ENCODE data around the gene DNAAF6.
"Not testable (repeated sequence)": the region's sequence is repeated elsewhere in the genome, so short reads cannot be mapped to it uniquely, and the experiment has no call there.

Gene DNAAF6

DNA sequence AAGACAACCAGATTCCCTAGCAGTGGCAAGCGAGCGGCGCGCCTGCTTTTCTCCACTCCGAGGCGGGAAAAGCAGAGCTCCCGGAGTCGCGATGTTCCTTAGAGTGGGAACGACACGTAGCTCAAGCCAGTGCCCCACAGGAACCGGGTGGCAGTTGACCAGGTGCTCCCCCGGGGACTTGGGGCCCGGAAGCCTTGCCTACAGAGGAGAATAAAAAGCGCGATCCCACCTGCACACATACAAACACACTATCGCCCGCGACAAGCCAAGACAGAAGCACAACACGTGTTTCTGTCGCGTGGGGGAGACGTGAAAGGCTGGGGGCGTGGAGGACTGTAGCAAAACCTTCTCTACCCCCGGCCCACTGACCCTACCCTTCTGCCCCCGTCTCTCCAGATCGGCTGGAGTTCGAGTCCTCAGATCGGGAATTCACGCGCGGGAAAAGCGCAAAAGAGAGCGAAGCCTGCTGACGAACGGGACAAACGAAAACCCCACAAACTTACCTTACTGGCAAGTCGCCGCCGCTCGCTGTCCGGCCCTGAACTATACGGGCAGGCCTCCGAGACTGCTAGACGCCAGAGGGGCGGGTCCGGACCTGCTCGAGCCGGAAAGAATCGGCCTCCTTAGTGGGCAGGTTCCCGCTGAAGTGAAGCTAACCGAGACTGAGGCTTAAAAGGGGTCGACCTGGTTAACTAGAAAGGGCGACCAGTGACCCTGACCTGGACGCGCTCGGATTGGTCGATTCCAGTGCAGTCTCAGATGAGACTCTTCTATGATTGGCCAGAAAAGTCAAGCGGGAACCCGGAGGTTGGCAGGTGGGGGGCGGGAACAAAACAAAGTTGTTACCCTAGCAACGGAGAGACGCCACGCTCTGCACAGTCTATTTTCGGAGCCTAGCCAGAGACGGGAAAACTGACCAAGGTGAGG is at the start of gene DNAAF6, which contains the start of gene NUP62CL:
Gene DNAAF6, plus strand, starts transcription at position 842 of the 927 bp plus-strand sequence. CDS start 6,265 bp downstream, outside the sequence.
Gene NUP62CL, minus strand, starts transcription at position 664 of the 927 bp plus-strand sequence. CDS start 31,287 bp downstream, outside the sequence.
- peak; percentile 66 for DNase-seq

DNA sequence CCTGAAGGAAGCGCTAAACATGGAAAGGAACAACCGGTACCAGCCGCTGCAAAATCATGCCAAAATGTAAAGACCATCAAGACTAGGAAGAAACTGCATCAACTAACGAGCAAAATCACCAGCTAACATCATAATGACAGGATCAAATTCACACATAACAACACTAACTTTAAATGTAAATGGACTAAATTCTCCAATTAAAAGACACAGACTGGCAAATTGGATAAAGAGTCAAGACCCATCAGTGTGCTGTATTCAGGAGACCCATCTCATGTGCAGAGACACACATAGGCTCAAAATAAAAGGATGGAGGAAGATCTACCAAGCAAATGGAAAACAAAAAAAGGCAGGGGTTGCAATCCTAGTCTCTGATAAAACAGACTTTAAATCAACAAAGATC is 48.8 kb upstream of the DNAAF6 start:
- not testable (repeated sequence) for DNase-seq

- no peak for DNase-seq
These were observed 39.1 kb upstream of the DNAAF6 start for GRCh38 chrX:107167163-107167921.

- DNase-seq: no peak
These were observed 38.2 kb upstream of the DNAAF6 start for GRCh38 chrX:107168257-107168656.

- no peak for DNase-seq
These were observed 37.7 kb upstream of the DNAAF6 start for GRCh38 chrX:107168712-107169111.

GRCh38 chrX:107171369-107172102 is 34.9 kb upstream of the DNAAF6 start:
- DNase-seq: no peak

GRCh38 chrX:107197319-107197718 is 9.1 kb upstream of the DNAAF6 start:
- DNase-seq: no peak

GRCh38 chrX:107198074-107198473 is 8.3 kb upstream of the DNAAF6 start:
- DNase-seq: not testable (repeated sequence)

DNA sequence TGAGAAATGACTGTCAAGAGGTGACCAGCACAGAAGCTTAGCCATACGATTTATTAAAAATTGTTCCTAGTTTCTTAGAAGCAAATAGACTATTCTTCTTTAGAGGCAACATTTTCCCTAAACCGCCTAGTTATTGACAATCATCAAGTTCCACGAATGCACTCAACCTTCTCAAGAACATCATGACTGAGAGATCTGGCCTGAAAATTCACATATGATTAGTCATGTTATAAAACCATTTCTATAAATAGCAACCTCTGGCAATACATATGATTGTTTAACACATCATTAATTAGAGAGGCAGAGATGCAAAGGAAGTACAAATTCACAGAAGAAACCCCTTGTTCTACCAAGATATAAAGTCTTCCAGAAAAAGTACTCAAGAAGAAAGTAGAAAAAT is 6.9 kb upstream of the DNAAF6 start:
- DNase-seq: no peak

DNA sequence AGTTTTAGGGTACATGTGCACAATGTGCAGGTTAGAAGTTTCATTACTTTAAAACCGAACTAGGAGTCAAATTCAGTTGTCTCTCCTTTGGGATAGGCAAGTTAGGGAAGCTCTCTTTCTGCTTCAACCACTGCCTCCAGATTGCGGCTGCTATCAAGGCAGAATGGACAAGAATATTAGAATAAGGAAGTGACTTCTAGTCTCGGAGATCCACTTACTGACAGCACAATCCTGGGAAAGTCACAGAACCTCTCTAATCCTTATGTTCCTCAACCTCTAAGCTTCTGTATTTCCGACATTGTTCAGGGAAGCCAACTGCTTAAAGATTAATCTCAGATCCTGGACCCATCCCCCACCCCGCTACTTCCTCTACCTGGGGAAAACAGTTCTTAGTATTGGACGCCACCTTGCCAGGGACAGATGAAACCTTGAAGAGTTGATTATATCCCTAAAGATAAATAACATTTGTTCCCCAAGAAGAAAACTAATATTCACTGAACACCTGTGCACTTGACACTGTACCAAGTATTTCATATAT is 2.3 kb upstream of the DNAAF6 start:
- DNase-seq: no peak

- DNase-seq: no peak
These were observed 270 bp downstream of the DNAAF6 start for GRCh38 chrX:107206697-107207065.

DNA sequence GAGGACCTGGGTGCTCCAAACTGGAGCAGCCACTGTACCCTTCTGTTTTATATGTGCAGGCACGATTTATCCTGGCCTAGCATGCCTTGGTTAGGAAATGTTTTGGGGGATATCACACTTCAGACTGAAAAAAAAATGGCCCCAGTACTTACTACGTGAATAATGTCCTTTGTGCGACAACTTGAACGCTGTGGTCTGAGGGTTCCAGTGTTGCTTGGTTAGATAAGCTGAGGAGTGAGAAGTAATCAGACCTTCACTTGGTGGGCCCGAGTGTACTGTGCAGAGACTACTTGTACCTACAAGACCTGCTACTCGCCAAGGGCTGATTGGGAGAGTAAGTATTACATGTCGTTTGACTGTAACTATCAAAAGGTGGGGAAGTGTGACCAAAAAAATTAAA is 678 bp downstream of the DNAAF6 start:
- no peak for DNase-seq

- DNase-seq: no peak
These were observed 1.5 kb downstream of the DNAAF6 start for GRCh38 chrX:107207943-107208342.

GRCh38 chrX:107213477-107213876 is 7.1 kb downstream of the DNAAF6 start:
- DNase-seq: no peak

- no peak for DNase-seq
These were observed 20.3 kb downstream of the DNAAF6 start for GRCh38 chrX:107226757-107227156.

DNA sequence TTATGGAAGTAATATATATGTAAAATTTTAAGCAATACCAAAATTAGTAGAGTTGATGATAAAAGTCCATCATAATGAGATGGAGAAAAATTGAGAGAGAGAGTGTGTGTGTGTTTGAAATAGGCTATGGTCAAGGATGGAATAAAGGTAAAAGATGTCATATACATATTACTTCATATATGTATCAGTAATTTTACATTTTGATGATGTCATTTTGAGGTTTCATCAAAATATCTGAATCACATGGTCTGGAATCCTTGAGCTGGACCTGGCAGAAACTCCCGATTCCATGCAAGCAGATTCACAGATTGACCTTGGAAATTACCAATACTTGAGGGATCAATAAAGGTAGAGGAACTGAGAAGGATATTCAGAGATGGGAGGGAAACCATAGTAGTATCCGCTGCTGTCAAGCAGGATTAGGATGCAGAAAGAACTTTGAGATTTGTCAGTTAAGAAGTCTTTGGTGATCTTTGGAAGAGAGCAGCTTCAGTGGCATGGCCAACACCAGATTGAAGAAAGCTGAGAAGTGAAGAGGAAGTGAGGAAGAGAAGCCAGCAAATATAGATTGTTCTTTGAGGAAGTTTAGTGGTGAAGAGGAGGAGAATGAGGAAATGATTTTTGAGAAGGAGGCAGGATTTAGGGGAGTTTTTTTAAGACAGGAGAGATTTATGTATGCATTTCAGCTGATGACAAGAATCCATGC is 21.5 kb downstream of the DNAAF6 start:
- DNase-seq: no peak

DNA sequence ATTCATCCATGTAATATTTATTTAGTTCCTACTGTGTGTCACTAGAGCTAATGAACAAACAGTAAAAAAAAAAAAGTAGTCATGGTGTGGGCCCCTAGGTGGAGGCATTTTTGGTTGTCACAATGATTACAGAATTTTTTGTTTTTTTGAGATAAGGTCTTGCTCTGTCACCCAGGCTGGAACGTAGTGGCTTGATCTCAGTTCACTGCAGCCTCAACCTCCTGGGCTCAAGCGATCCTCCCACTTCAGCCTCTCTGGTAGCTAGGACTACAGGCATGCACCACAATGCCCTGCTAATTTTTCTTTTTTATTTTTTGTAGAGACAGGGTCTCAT is 22.0 kb downstream of the DNAAF6 start:
- DNase-seq: no peak

DNA sequence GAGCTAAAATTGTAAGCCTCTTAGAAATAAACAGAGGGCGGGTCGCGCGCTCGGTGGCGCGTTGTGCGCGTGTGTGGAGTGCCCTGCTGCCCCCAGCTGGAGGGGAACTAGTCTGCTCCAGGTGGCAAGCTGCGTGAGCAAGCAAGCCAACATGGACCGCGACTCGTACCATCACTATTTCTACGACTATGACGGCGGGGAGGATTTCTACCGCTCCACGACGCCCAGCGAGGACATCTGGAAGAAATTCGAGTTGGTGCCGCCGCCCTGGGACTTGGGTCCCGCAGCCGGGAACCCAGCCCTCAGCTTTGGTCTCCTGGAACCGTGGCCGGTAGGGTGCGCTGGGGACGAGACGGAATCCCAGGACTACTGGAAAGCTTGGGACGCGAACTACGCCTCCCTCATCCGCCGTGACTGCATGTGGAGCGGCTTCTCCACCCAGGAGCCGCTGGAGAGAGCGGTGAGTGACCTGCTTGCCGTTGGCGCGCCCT is 66.1 kb downstream of the DNAAF6 start:
- DNase-seq: no peak

- DNase-seq: no peak
These were observed 67.4 kb downstream of the DNAAF6 start for GRCh38 chrX:107273795-107274194.

DNA sequence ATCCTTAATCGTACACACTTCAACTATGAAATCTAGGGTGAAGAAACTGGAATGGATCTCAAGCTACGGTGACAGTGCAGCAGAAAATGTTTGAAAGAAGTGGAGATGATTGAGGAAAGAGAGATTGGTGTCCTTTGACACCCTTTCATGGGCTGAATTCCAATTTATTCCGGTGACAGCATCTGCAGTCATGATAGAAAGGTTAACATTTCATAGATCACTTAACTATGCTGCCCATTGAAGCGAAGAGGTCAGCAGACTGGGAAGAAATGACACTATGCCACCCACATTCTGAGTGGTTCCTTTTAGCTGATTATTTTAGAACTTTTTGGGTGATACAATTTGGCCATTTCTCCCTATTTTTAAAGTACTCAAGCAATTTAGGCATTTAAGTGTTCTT is 82.3 kb downstream of the DNAAF6 start:
- DNase-seq: no peak

DNA sequence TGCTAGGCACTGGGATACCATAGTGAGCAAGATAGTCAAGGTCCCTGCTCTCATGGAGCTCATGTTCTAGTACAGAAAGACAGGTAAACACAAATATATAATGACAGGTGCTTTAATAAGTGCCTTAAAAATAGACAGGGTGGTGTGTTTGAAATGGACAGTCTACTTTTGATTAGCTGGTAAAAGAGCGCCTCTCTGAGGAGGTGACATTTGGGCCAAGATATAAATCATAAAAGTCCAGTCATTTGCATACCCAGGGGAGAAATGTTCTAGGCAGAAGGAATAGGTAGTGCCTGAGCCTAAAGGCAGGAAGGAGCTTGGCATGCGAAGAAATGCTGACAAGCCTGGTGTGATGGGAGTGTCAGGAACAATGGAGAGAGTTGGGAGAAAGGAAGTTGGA is 83.6 kb downstream of the DNAAF6 start:
- DNase-seq: no peak

- no peak for DNase-seq
These were observed 86.6 kb downstream of the DNAAF6 start for GRCh38 chrX:107293056-107293455.

Data from activated CD8-positive, alpha-beta memory T cell treated with anti-CD3 and anti-CD28 coated beads, Interleukin-2, amount 50 U/mL, for 48 hours (primary cell).